Retinal pigment epithelial cell (primary cell): ENCODE data around the gene PLD6.

Source experiments
- DNase-seq: peaks from one replicate; pipeline ENCODE4 v3.0.0-alpha.2; 2010; ENCODE audit warnings: low read depth
- H3K4me3 ChIP-seq: 2 replicates; pipeline ENCODE4 v1.5.1; 2011; ENCODE audit warnings: mild to moderate bottlenecking, low read length, control low read depth, moderate library complexity
- TF ChIP-seq, protein P1 (sequence below): conservative IDR thresholded peaks from 2 replicates; pipeline ENCODE4 v1.5.1; 2011; ENCODE audit warnings: low read depth, low read length, control low read depth, inconsistent platforms

Gene PLD6

DNA sequence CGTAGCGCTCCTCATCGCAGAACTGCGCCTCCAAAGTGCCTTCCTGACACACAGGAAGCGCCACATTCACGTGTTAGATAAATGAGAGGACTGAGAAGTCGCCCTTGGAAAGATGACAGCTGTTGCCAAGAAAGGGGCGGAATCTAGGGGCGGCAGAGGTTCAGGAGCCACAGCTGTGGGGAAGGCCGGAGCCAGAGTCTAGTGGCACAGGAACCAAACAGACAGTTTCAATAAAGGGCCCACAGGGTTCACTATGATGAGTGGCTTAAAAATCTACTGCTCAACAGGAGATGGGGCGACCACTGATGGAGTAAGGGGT, 26.1 kb upstream of the PLD6 start:
- DNase-seq = no peak
- TF ChIP-seq, protein P1, sequence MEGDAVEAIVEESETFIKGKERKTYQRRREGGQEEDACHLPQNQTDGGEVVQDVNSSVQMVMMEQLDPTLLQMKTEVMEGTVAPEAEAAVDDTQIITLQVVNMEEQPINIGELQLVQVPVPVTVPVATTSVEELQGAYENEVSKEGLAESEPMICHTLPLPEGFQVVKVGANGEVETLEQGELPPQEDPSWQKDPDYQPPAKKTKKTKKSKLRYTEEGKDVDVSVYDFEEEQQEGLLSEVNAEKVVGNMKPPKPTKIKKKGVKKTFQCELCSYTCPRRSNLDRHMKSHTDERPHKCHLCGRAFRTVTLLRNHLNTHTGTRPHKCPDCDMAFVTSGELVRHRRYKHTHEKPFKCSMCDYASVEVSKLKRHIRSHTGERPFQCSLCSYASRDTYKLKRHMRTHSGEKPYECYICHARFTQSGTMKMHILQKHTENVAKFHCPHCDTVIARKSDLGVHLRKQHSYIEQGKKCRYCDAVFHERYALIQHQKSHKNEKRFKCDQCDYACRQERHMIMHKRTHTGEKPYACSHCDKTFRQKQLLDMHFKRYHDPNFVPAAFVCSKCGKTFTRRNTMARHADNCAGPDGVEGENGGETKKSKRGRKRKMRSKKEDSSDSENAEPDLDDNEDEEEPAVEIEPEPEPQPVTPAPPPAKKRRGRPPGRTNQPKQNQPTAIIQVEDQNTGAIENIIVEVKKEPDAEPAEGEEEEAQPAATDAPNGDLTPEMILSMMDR = no peak
- H3K4me3 ChIP-seq = no peak overlapping the region

- no peak overlapping the region for H3K4me3 ChIP-seq
- DNase-seq = no peak
- TF ChIP-seq, protein P1 = no peak
Observed at GRCh38 chr17:17231621-17232302, 25.6 kb upstream of the PLD6 start.

DNA sequence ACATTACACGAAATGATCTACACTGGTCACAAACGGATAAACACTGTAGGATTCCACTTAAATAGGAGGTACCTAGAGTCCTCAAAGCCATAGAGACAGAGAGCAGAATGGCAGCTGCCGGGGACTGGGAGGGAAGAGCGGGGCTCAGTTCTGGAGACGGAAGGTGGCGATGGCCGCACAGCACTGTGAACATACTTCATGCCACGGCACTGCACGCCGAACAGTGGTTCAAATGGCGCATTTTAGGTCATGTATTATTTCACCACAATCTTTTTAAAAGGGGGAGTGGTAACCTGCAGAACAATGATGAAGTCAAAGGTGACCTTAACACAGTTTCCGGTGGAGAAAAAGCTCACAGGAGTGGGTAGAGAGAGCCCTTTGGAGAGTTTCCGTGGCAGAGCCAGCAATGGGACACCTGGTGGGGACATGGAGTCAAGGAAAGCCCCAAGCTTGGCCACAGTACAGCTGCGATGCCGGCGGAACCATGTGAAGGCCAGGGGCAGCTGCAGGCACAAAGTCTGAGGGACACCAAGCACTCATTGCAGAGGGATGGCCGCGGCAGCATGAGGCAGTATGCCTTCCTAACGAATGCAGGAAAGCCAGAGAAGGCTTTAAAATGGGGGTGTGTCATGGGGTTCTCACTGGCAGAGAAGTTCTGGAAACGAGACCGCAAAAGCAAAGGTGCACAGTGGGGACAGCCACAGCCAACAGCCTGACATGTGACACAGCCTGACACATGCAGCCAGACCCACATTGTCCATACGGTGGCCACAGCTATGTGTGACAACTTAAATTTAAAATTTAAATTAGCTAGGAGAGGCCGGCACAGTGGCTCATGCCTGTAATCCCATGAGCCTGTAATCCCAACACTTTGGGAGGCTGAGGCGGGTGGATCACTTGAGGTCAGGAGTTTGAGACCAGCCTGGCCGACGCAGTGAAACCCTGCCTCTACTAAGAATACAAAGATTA, 23.6 kb upstream of the PLD6 start:
- H3K4me3 ChIP-seq = no peak overlapping the region
- no peak for DNase-seq
- TF ChIP-seq, protein P1 = no peak

- DNase-seq = no peak
- H3K4me3 ChIP-seq = no peak overlapping the region
- TF ChIP-seq, protein P1 = no peak
Observed at GRCh38 chr17:17228521-17229279, 22.6 kb upstream of the PLD6 start.

DNA sequence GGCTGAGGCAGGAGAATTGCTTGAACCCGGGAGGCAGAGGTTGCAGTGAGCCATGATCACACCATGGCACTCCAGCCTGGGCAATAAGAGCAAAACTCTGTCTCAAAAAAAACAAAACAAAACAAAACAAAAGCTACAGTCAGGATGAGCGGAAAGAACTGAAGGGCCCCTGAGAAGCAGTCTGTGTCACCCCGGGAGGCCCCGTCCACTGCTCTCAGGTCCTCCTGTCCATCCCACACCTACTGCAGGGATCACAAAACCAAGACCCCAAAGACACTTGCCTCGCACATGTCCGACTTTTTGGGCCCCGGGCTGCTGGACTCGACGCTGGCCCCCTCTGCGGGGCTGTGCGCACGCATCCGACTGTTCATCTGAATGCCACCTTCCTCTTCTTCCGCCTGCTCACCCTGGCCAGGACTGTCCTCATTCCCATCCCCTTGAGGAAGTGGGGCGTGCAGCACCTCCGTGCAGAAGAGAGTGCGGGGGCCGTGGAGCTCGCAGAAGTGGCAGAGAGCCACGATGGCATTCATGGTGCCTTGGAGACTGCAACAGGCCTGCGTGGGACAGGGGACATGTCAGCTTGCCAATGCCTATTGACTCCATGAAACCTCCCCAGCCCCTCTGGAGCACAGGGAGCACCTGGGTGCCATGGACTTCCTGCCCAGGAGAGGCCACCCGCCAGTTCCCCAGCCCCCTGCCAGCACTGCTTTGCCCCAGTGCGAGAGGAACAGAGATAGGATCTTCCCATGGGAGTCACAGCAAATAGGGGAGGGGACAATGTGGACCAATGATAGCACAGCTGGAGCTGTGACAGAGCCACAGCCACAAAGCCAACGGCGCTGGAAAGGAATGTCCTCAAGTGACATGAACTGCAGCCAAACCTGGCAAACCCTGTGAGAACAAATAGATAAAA, 21.7 kb upstream of the PLD6 start:
- TF ChIP-seq, protein P1 = no peak
- H3K4me3 ChIP-seq = no peak overlapping the region
- no peak for DNase-seq
